GM12892 (cell line): ENCODE data around the gene SLF2.
A peak's percentile ranks its signal among the peaks of the same experiment; 100 is the strongest.

Source experiments
- DNase-seq: peaks from one replicate; pipeline ENCODE4 v3.0.0; 2011; ENCODE audit not compliant: insufficient read length
- FAIRE-seq: peaks from 2 replicates; lab custom pipeline; 2011; peaks lifted over from hg19 to GRCh38; lab: Jason Lieb, UNC
- POLR2A ChIP-seq: IDR thresholded peaks from 2 replicates; pipeline ENCODE4 v1.6.1; 2011; ENCODE audit warnings: low read depth, low read length, control low read depth
- POLR2AphosphoS5 ChIP-seq: IDR thresholded peaks from 2 replicates; pipeline ENCODE4 v1.6.1; 2011; ENCODE audit warnings: low read depth, low read length, control low read depth
- TAF1 ChIP-seq: IDR thresholded peaks from 2 replicates; pipeline ENCODE4 v1.6.1; 2011; ENCODE audit warnings: low read depth, mild to moderate bottlenecking, control low read depth, low read length, borderline replicate concordance

SLF2 gene

GRCh38 chr10:100960251-100960650 lies 47.5 kb downstream of the SLF2 start:
- TF ChIP-seq POLR2AphosphoS5 (no peak), TAF1 (no peak), POLR2A (no peak)
- FAIRE-seq (no peak), DNase-seq (no peak)

GRCh38 chr10:100962351-100963080 lies 49.8 kb downstream of the SLF2 start:
- FAIRE-seq (no peak), DNase-seq (no peak)
- no peak for TF ChIP-seq POLR2A
- TF ChIP-seq POLR2AphosphoS5, result no peak
- TF ChIP-seq TAF1, result no peak

- FAIRE-seq (no peak), DNase-seq (no peak)
- TF ChIP-seq TAF1 (no peak), POLR2AphosphoS5 (no peak), POLR2A (no peak)
These were observed 51.1 kb downstream of the SLF2 start for GRCh38 chr10:100963826-100964225.

GRCh38 chr10:100965820-100966219 lies 53.1 kb downstream of the SLF2 start:
- DNase-seq (no peak), FAIRE-seq (no peak)
- TF ChIP-seq TAF1 (no peak), POLR2AphosphoS5 (no peak), POLR2A (no peak)

- TF ChIP-seq POLR2A (no peak), POLR2AphosphoS5 (no peak), TAF1 (no peak)
- no peak for DNase-seq
- no peak for FAIRE-seq
These were observed 54.1 kb downstream of the SLF2 start for GRCh38 chr10:100966887-100967286.

GRCh38 chr10:100967332-100967731 lies 54.6 kb downstream of the SLF2 start:
- DNase-seq (no peak), FAIRE-seq (no peak)
- TF ChIP-seq POLR2A (no peak), TAF1 (no peak), POLR2AphosphoS5 (no peak)

GRCh38 chr10:100968062-100968736 lies 55.4 kb downstream of the SLF2 start:
- TF ChIP-seq POLR2AphosphoS5 (no peak), POLR2A (no peak), TAF1 (no peak)
- DNase-seq (no peak), FAIRE-seq (no peak)

- TF ChIP-seq POLR2A (no peak), TAF1 (no peak)
- DNase-seq (no peak), FAIRE-seq (no peak)
These were observed 56.1 kb downstream of the SLF2 start for GRCh38 chr10:100968863-100969186.

- DNase-seq (peak; percentile 61), FAIRE-seq (no peak)
- TF ChIP-seq POLR2A (no peak), POLR2AphosphoS5 (no peak), TAF1 (no peak)
These were observed 56.7 kb downstream of the SLF2 start, which contains the start of gene SEMA4G for GRCh38 chr10:100969187-100970075. SEMA4G (plus strand) TSS chr10:100969504; CDS start chr10:100972913, 3,409 bp downstream.

- FAIRE-seq, result no peak
- TF ChIP-seq POLR2AphosphoS5 (no peak), POLR2A (no peak), TAF1 (no peak)
- DNase-seq, result no peak
These were observed 57.5 kb downstream of the SLF2 start for GRCh38 chr10:100970076-100970913.
